ENCODE results near the gene SLC25A52.

Gene SLC25A52

GRCh38 chr18:31721601-31722000, 39.1 kb downstream of the SLC25A52 start:
- H3K27me3 Mint-ChIP-seq (ENCODE audit: low read depth, poor library complexity): no peaks in the 10 kb centered on the region
- H3K9me3 Mint-ChIP-seq: peaks cover 24% of the 10 kb centered on the region
- TF ChIP-seq CTCF (IDR thresholded peaks at IDR 0.05): no peak
- no peak for DNase-seq
- no peaks in the 10 kb centered on the region for H3K36me3 Mint-ChIP-seq (ENCODE audit: low read depth)
- peaks cover 10% of the 10 kb centered on the region for H3K4me1 Mint-ChIP-seq
- no peak overlapping the region for H3K27ac Mint-ChIP-seq
- no peak overlapping the region for H3K4me3 Mint-ChIP-seq

DNA sequence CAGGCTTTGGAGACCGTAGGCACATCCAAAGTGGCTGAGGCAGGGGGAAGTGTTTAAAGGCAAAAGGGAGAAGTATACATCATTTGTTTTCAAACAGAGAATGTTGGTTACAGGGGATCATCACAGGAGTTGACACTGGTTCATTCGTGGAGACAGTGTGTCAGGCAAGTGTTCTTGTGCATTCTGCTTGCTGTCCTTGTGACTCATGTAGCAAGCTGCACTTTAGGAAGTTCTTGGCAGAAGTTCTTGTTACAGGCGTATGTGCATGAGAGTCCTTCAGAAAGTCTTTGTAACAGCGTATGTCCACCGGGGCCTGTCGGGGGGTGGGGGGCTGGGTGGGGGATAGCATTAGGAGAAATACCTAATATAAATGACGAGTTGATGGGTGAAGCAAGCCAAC, 39.8 kb downstream of the SLC25A52 start:
- H3K36me3 Mint-ChIP-seq (ENCODE audit: low read depth): no peaks in the 10 kb centered on the region
- no peak for TF ChIP-seq CTCF (IDR thresholded peaks at IDR 0.05)
- no peak overlapping the region for H3K27ac Mint-ChIP-seq
- H3K4me1 Mint-ChIP-seq: peaks cover 10% of the 10 kb centered on the region
- H3K9me3 Mint-ChIP-seq: peaks cover 24% of the 10 kb centered on the region
- no peak overlapping the region for H3K4me3 Mint-ChIP-seq
- no peak for DNase-seq
- no peaks in the 10 kb centered on the region for H3K27me3 Mint-ChIP-seq (ENCODE audit: low read depth, poor library complexity)

DNA sequence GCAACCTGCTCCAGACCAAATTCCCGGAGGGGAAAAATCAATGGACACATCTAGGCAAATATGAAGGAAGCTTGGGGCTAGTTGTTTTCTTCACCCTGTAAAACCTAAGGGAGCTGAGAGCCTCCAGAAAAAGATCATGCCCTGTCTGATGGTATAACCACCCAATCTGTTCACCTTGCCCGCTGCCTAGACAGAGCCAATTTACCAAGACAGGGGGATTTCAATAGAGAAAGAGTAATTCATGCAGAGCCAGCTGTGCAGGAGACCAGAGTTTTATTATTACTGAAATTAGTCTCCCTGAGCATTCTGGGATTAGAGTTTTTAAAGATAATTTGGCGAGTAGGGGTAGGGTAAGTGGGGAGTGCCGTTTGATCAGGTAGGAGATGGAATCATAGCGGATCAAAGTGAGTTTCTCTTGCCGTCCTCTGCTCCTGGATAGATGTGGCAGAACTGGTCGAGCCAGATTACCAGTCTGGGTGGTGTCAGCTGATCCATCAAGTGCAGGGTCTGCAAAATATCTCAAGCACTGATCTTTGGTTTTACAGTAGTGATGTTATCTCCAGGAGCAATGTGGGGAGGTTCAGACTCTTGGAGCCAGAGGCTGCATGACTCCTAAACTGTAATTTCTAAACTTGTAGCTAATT, 41.2 kb downstream of the SLC25A52 start:
- no peaks in the 10 kb centered on the region for H3K36me3 Mint-ChIP-seq (ENCODE audit: low read depth)
- TF ChIP-seq CTCF (IDR thresholded peaks at IDR 0.05): no peak
- peaks cover 24% of the 10 kb centered on the region for H3K9me3 Mint-ChIP-seq
- H3K4me3 Mint-ChIP-seq: no peak overlapping the region
- no peaks in the 10 kb centered on the region for H3K27me3 Mint-ChIP-seq (ENCODE audit: low read depth, poor library complexity)
- no peak for DNase-seq
- no peak overlapping the region for H3K27ac Mint-ChIP-seq
- H3K4me1 Mint-ChIP-seq: peaks cover 12% of the 10 kb centered on the region

DNA sequence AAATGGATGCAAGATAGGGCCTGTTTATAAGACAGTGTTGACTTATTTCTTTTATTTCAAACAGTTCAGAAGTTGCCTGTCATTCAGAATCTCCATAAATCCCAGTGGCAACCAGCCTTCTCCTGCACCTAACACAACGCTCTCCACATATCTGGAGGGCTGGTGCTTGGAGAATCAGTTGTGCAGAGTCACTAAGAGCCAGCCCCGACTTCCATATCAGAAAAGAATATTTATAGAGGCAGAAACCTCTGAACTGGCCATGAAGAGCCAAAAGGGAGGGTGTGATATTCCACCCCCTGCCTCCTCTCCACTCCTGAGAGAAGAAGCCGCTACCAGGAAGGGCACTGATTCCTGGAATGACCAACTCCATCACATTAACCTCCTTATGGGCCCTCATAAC, 42.3 kb downstream of the SLC25A52 start:
- Mint-ChIP-seq H3K27ac (no peak overlapping the region), H3K4me3 (no peak overlapping the region), H3K27me3 (ENCODE audit: low read depth, poor library complexity) (no peaks in the 10 kb centered on the region), H3K36me3 (ENCODE audit: low read depth) (no peaks in the 10 kb centered on the region), H3K4me1 (peaks cover 9% of the 10 kb centered on the region), H3K9me3 (peaks cover 24% of the 10 kb centered on the region)
- no peak for DNase-seq
- no peak for TF ChIP-seq CTCF (IDR thresholded peaks at IDR 0.05)

DNA sequence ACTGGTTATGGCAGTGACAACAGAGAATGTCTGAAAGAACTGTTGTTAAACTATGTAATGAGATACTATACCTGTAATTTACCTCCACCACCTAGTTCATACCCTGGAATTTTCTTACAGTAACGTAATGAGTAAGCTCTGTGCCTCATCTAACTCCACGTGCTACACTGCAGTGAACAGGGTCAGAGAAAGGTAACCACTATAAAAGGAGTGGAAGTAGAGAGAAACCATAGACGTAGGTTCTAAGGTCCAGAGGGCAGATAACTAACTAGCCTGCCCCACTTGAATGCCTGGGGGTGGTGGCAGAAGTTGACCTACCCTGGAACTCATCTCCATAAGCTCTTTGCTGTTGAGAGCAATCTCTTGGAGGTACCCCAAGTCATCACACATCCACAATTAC, 44.3 kb downstream of the SLC25A52 start:
- Mint-ChIP-seq H3K36me3 (ENCODE audit: low read depth) (no peaks in the 10 kb centered on the region), H3K27ac (no peak overlapping the region), H3K27me3 (ENCODE audit: low read depth, poor library complexity) (no peaks in the 10 kb centered on the region)

More for the DNA sequence above, 44.3 kb downstream of the SLC25A52 start:
- no peak for TF ChIP-seq CTCF (IDR thresholded peaks at IDR 0.05)
- H3K4me1 Mint-ChIP-seq: peaks cover 7% of the 10 kb centered on the region
- no peak overlapping the region for H3K4me3 Mint-ChIP-seq
- H3K9me3 Mint-ChIP-seq: peaks cover 24% of the 10 kb centered on the region
- DNase-seq: no peak
